ENCODE results near the gene ZAP70.

- TF ChIP-seq POLR2AphosphoS5 (IDR thresholded peaks at IDR 0.05; ENCODE audit: borderline replicate concordance, low read depth, low read length) (no peak), EZH2 (IDR thresholded peaks at IDR 0.05) (no peak)
Observed at GRCh38 chr2:97732436-97733340, 19.3 kb downstream of the ZAP70 start.

All from SK-N-MC (cell line).